HEK293 (cell line): ENCODE measurements around the gene LLGL1.

Experiments used
- BCL11A ChIP-seq: fragments of 450-650 bp; formaldehyde crosslinking; IDR thresholded peaks from 2 replicates; pipeline ENCODE4 v1.5.1; 2016; ENCODE audit warnings: low read depth, missing biosample characterization, missing genetic modification characterization
- BCL11B ChIP-seq: fragments of 450-650 bp; formaldehyde crosslinking; IDR thresholded peaks from 2 replicates; pipeline ENCODE4 v1.5.1; 2016; ENCODE audit warnings: low read depth, missing biosample characterization, missing genetic modification characterization
- GLI2 ChIP-seq: fragments of 450-650 bp; formaldehyde crosslinking; IDR thresholded peaks from 2 replicates; pipeline ENCODE4; 2017; ENCODE audit warnings: missing biosample characterization, missing genetic modification characterization, low read depth, borderline replicate concordance
- GLIS2 ChIP-seq: fragments of 450-650 bp; formaldehyde crosslinking; IDR thresholded peaks from 2 replicates; pipeline ENCODE4 v1.5.1; 2016; ENCODE audit warnings: missing biosample characterization, missing genetic modification characterization
- KLF9 ChIP-seq: fragments of 450-650 bp; formaldehyde crosslinking; IDR thresholded peaks from 2 replicates; pipeline ENCODE4 v1.5.1; 2016; ENCODE audit warnings: missing biosample characterization, missing genetic modification characterization, low read depth
- OVOL3 ChIP-seq: fragments of 450-650 bp; formaldehyde crosslinking; IDR thresholded peaks from 2 replicates; pipeline ENCODE4 v1.5.1; 2016; ENCODE audit warnings: missing biosample characterization, missing genetic modification characterization
- ZFHX2 ChIP-seq: fragments of 450-650 bp; formaldehyde crosslinking; conservative IDR thresholded peaks from 2 replicates; pipeline ENCODE4 v1.5.1; 2016; ENCODE audit warnings: missing biosample characterization, missing genetic modification characterization
- ZNF112 ChIP-seq: fragments of 450-650 bp; formaldehyde crosslinking; IDR thresholded peaks from 2 replicates; pipeline ENCODE4 v1.5.0; 2017; ENCODE audit warnings: missing biosample characterization, missing genetic modification characterization
- ZNF140 ChIP-seq: fragments of 450-650 bp; formaldehyde crosslinking; IDR thresholded peaks from 2 replicates; pipeline ENCODE4 v1.5.1; 2016; ENCODE audit warnings: missing biosample characterization, missing genetic modification characterization
- ZNF157 ChIP-seq: fragments of 450-650 bp; formaldehyde crosslinking; IDR thresholded peaks from 2 replicates; pipeline ENCODE4 v1.5.1; 2016; ENCODE audit warnings: missing biosample characterization, missing genetic modification characterization
- ZNF202 ChIP-seq: fragments of 450-650 bp; formaldehyde crosslinking; IDR thresholded peaks from 2 replicates; pipeline ENCODE4 v1.5.1; 2016; ENCODE audit warnings: missing biosample characterization, missing genetic modification characterization, borderline replicate concordance
- ZNF221 ChIP-seq: fragments of 450-650 bp; formaldehyde crosslinking; IDR thresholded peaks from 2 replicates; pipeline ENCODE4 v1.5.1; 2017; ENCODE audit warnings: missing biosample characterization, missing genetic modification characterization, borderline replicate concordance
- ZNF23 ChIP-seq: fragments of 450-650 bp; formaldehyde crosslinking; IDR thresholded peaks from 2 replicates; pipeline ENCODE4 v1.5.1; 2016; ENCODE audit warnings: missing biosample characterization, missing genetic modification characterization, borderline replicate concordance
- ZNF37A ChIP-seq: fragments of 450-650 bp; IDR thresholded peaks from 2 replicates; pipeline ENCODE4 v1.5.1; 2018; ENCODE audit warnings: missing biosample characterization, missing genetic modification characterization
- ZNF423 ChIP-seq: fragments of 450-650 bp; formaldehyde crosslinking; IDR thresholded peaks from 2 replicates; pipeline ENCODE4 v1.5.1; 2016; ENCODE audit warnings: missing biosample characterization, missing genetic modification characterization
- ZNF544 ChIP-seq: fragments of 450-650 bp; formaldehyde crosslinking; IDR thresholded peaks from 2 replicates; pipeline ENCODE4 v1.5.0; 2017; ENCODE audit warnings: missing biosample characterization, missing genetic modification characterization
- ZNF548 ChIP-seq: fragments of 450-650 bp; formaldehyde crosslinking; IDR thresholded peaks from 2 replicates; pipeline ENCODE4 v1.5.1; 2016; ENCODE audit warnings: missing biosample characterization, missing genetic modification characterization
- ZNF571 ChIP-seq: fragments of 450-650 bp; formaldehyde crosslinking; IDR thresholded peaks from 2 replicates; pipeline ENCODE4 v1.5.0; 2017; ENCODE audit warnings: missing biosample characterization, missing genetic modification characterization
- ZNF621 ChIP-seq: fragments of 450-650 bp; formaldehyde crosslinking; IDR thresholded peaks from 2 replicates; pipeline ENCODE4 v1.5.1; 2017; ENCODE audit warnings: missing biosample characterization, missing genetic modification characterization
- ZNF654 ChIP-seq: fragments of 450-650 bp; formaldehyde crosslinking; IDR thresholded peaks from 2 replicates; pipeline ENCODE4 v1.5.1; 2016; ENCODE audit warnings: low read depth, missing biosample characterization, missing genetic modification characterization
- ZSCAN23 ChIP-seq: fragments of 450-650 bp; formaldehyde crosslinking; IDR thresholded peaks from 2 replicates; pipeline ENCODE4 v1.5.1; 2016; ENCODE audit warnings: missing biosample characterization, missing genetic modification characterization
- TF ChIP-seq, protein P1 (sequence below): fragments of 450-650 bp; formaldehyde crosslinking; IDR thresholded peaks from 2 replicates; pipeline ENCODE4 v1.5.0; 2017; ENCODE audit warnings: missing biosample characterization, missing genetic modification characterization, borderline replicate concordance
- TF ChIP-seq, protein P2 (sequence below): fragments of 450-650 bp; IDR thresholded peaks from 2 replicates; pipeline ENCODE4 v1.5.1; 2018; ENCODE audit warnings: missing biosample characterization, mild to moderate bottlenecking, missing genetic modification characterization
- TF ChIP-seq, protein P3 (sequence below): fragments of 450-650 bp; formaldehyde crosslinking; optimal IDR thresholded peaks from 2 replicates; pipeline ENCODE3; 2016; ENCODE audit warnings: missing biosample characterization, mild to moderate bottlenecking, missing genetic modification characterization
- TF ChIP-seq, protein P4 (sequence below): fragments of 450-650 bp; formaldehyde crosslinking; IDR thresholded peaks from 2 replicates; pipeline ENCODE4 v1.5.1; 2016; ENCODE audit warnings: missing biosample characterization, missing genetic modification characterization
- TF ChIP-seq, protein P5 (sequence below): fragments of 450-650 bp; formaldehyde crosslinking; IDR thresholded peaks from 2 replicates; pipeline ENCODE4 v1.5.1; 2016; ENCODE audit warnings: missing biosample characterization, missing genetic modification characterization
- TF ChIP-seq, protein P6 (sequence below): fragments of 450-650 bp; formaldehyde crosslinking; IDR thresholded peaks from 2 replicates; pipeline ENCODE4 v1.5.1; 2017; ENCODE audit warnings: missing biosample characterization, missing genetic modification characterization

The LLGL1 gene

DNA sequence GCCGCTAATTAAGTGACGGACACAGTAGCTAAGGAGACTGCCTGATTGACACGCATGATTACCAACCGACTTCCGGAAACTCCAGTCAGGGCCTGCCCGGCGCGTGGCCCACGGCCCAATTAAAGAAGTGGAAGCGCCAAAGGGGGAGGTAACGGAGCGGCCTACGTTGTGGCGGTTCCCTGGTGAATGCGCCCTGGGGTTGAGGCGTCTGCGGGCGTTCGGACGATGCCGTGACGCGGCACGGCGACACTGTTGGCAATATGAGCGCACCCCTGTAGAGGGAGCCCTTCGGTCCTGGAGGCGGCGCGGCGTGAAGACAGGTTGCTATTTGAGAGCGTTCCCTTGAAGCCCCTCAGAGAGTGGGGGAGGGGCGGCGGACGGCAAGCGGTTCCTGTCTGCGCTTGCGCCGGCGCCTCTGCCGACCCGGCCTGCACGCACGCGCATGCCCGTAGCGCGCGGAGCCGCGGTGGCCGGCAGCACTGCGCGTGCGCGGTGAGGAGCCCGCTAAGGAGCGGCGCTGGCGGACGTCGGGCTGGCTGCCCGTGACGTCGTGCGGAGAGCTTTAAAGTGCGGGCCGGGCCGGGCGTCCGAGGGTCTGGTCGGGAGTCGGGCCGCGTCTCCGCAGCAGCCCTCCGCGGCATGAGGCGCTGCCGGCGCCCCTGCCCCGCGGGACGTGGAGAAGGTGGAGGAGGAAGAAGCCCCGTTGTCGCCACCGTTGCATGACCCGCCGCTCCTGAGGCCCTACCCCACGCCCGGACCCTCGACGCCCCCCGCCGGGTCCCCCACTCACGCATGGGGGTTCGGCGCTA lies 41.9 kb upstream of the LLGL1 start, which contains the start of gene ALKBH5 (continued):
- no peak; the same call in none of the 2 replicates for TF ChIP-seq GLIS2 (tag by site-specific recombination)
- TF ChIP-seq, protein P1, sequence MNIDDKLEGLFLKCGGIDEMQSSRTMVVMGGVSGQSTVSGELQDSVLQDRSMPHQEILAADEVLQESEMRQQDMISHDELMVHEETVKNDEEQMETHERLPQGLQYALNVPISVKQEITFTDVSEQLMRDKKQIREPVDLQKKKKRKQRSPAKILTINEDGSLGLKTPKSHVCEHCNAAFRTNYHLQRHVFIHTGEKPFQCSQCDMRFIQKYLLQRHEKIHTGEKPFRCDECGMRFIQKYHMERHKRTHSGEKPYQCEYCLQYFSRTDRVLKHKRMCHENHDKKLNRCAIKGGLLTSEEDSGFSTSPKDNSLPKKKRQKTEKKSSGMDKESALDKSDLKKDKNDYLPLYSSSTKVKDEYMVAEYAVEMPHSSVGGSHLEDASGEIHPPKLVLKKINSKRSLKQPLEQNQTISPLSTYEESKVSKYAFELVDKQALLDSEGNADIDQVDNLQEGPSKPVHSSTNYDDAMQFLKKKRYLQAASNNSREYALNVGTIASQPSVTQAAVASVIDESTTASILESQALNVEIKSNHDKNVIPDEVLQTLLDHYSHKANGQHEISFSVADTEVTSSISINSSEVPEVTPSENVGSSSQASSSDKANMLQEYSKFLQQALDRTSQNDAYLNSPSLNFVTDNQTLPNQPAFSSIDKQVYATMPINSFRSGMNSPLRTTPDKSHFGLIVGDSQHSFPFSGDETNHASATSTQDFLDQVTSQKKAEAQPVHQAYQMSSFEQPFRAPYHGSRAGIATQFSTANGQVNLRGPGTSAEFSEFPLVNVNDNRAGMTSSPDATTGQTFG = no peak
- no peak for TF ChIP-seq ZSCAN23 (tag by site-specific recombination)
- no peak for TF ChIP-seq BCL11B
- TF ChIP-seq, protein P2, sequence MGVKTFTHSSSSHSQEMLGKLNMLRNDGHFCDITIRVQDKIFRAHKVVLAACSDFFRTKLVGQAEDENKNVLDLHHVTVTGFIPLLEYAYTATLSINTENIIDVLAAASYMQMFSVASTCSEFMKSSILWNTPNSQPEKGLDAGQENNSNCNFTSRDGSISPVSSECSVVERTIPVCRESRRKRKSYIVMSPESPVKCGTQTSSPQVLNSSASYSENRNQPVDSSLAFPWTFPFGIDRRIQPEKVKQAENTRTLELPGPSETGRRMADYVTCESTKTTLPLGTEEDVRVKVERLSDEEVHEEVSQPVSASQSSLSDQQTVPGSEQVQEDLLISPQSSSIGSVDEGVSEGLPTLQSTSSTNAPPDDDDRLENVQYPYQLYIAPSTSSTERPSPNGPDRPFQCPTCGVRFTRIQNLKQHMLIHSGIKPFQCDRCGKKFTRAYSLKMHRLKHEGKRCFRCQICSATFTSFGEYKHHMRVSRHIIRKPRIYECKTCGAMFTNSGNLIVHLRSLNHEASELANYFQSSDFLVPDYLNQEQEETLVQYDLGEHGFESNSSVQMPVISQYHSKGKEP (tag by site-specific recombination) = no peak
- TF ChIP-seq, protein P3, sequence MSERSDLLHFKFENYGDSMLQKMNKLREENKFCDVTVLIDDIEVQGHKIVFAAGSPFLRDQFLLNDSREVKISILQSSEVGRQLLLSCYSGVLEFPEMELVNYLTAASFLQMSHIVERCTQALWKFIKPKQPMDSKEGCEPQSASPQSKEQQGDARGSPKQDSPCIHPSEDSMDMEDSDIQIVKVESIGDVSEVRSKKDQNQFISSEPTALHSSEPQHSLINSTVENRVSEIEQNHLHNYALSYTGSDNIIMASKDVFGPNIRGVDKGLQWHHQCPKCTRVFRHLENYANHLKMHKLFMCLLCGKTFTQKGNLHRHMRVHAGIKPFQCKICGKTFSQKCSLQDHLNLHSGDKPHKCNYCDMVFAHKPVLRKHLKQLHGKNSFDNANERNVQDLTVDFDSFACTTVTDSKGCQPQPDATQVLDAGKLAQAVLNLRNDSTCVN (tag by site-specific recombination) = peak; percentile 90
- no peak for TF ChIP-seq BCL11A (tag by site-specific recombination)
- TF ChIP-seq ZNF544 (tag by site-specific recombination) = no peak
- 0 out of 2 replicates have a peak, but pooled peaks have one; percentile 20 for TF ChIP-seq ZNF423 (tag by site-specific recombination)
- TF ChIP-seq ZNF221 (tag by site-specific recombination) = no peak
- TF ChIP-seq GLI2 (tag by site-specific recombination) = no peak
- no peak for TF ChIP-seq ZNF621 (tag by site-specific recombination)
- TF ChIP-seq, protein P4, sequence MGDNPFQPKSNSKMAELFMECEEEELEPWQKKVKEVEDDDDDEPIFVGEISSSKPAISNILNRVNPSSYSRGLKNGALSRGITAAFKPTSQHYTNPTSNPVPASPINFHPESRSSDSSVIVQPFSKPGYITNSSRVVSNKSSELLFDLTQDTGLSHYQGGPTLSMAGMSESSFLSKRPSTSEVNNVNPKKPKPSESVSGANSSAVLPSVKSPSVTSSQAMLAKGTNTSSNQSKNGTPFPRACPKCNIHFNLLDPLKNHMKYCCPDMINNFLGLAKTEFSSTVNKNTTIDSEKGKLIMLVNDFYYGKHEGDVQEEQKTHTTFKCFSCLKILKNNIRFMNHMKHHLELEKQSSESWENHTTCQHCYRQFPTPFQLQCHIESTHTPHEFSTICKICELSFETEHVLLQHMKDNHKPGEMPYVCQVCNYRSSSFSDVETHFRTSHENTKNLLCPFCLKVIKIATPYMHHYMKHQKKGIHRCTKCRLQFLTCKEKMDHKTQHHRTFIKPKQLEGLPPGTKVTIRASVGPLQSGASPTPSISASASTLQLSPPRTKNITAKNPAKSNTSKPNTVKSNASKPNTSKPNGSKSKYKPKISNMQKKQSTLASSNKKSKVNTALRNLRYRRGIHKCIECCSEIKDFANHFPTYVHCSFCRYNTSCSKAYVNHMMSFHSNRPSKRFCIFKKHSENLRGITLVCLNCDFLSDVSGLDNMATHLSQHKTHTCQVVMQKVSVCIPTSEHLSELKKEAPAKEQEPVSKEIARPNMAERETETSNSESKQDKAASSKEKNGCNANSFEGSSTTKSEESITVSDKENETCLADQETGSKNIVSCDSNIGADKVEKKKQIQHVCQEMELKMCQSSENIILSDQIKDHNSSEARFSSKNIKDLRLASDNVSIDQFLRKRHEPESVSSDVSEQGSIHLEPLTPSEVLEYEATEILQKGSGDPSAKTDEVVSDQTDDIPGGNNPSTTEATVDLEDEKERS (tag by site-specific recombination) = no peak
- peak; percentile 29; the same call in 1 of the 2 replicates for TF ChIP-seq OVOL3 (tag by site-specific recombination)
- no peak for TF ChIP-seq ZNF23 (tag by site-specific recombination)
- TF ChIP-seq, protein P5, sequence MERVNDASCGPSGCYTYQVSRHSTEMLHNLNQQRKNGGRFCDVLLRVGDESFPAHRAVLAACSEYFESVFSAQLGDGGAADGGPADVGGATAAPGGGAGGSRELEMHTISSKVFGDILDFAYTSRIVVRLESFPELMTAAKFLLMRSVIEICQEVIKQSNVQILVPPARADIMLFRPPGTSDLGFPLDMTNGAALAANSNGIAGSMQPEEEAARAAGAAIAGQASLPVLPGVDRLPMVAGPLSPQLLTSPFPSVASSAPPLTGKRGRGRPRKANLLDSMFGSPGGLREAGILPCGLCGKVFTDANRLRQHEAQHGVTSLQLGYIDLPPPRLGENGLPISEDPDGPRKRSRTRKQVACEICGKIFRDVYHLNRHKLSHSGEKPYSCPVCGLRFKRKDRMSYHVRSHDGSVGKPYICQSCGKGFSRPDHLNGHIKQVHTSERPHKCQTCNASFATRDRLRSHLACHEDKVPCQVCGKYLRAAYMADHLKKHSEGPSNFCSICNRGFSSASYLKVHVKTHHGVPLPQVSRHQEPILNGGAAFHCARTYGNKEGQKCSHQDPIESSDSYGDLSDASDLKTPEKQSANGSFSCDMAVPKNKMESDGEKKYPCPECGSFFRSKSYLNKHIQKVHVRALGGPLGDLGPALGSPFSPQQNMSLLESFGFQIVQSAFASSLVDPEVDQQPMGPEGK = peak; percentile 66; the same call in 1 of the 2 replicates
- TF ChIP-seq ZNF202 (tag by site-specific recombination) = no peak
- no peak for TF ChIP-seq ZNF654 (tag by site-specific recombination)
- TF ChIP-seq ZNF548 (tag by site-specific recombination) = no peak
- TF ChIP-seq, protein P6, sequence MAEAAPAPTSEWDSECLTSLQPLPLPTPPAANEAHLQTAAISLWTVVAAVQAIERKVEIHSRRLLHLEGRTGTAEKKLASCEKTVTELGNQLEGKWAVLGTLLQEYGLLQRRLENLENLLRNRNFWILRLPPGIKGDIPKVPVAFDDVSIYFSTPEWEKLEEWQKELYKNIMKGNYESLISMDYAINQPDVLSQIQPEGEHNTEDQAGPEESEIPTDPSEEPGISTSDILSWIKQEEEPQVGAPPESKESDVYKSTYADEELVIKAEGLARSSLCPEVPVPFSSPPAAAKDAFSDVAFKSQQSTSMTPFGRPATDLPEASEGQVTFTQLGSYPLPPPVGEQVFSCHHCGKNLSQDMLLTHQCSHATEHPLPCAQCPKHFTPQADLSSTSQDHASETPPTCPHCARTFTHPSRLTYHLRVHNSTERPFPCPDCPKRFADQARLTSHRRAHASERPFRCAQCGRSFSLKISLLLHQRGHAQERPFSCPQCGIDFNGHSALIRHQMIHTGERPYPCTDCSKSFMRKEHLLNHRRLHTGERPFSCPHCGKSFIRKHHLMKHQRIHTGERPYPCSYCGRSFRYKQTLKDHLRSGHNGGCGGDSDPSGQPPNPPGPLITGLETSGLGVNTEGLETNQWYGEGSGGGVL (tag by site-specific recombination) = peak; percentile 55; the same call in 1 of the 2 replicates
- no peak; the same call in 1 of the 2 replicates for TF ChIP-seq ZFHX2
- no peak for TF ChIP-seq ZNF37A (tag by site-specific recombination)
- TF ChIP-seq ZNF571 (tag by site-specific recombination) = no peak
- TF ChIP-seq ZNF157 (tag by site-specific recombination) = no peak
- no peak for TF ChIP-seq ZNF112 (tag by site-specific recombination)
- TF ChIP-seq ZNF140 (tag by site-specific recombination) = no peak
- no peak for TF ChIP-seq KLF9 (tag by site-specific recombination)
